ENCODE data around the gene ADO.

ADO gene

DNA sequence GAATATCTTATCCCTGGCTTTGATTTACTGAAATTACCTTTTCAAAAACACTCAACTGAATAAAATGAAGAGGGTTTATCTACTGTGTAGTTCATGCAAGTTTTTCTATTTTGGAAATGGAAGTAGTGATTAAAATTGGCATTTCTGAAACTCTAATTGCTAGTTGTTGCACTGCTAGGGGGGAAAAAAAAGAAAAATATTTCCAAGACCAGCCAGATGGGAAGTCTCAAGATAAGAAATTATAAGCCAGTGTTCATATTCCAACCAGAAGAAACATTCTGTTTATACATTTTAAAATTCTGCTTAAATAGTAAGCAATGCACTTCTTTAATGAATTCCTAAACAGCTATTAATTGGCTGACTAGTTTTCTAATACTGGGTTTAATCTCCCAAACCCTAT lies 9.4 kb upstream of the ADO start:
- DNase-seq: no peak

DNA sequence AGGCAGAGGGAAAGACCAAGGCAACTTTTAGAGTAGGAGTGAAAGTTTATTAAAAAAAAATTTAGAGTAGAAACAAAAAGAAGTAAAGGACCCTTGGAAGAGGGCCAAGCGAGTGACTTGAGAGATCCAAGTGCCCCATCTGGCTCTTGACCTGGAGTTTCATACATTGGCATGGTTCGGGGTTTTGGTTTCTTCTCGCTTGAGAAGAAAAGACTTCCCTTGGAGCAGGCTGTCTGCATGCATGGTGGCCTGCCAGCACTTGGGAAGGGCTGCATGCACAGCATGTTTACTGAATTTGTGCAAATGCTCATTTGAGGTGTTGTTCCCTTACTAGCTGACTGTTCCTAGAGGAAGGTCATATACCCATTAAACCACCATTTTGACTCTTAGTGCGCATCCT lies 8.8 kb upstream of the ADO start:
- DNase-seq: no peak

DNA sequence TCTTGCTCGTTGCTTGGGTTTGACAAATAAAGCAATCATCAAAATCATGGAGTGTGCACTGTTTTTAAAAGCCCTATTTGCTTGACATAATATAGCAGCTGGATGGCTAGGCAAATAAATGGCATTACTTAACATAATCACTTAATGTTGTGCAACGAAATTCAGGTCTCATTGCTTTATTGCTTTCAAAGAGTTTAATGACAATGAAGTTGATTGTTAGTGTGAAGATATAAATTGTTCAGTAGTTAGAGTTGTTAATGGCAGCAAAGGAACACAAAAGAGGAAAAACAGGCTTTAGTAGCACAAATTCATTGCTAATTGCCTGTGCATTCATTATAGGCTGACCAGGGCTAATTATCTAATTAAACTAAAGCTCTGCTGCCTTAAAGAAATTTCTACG lies 7.6 kb upstream of the ADO start:
- DNase-seq: no peak

DNA sequence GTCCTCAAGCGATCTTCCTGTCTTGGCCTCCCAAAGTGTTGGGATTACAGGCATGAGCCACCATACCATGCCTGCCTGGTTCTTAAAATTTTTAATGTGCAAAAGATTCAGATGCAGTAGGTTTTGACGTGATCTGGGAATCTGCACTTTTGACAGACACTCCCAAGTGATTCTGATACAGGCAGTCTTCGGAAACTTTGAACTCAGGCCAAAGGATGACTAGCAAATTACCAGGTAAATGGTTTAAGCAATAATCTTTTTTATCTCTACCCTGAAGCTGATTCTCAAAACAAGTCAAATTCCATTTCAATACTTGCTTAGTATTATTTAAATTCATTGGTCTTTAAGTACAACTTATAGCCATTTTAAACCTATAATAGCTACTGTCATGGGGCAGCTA lies 2.6 kb upstream of the ADO start:
- no peak for DNase-seq

DNA sequence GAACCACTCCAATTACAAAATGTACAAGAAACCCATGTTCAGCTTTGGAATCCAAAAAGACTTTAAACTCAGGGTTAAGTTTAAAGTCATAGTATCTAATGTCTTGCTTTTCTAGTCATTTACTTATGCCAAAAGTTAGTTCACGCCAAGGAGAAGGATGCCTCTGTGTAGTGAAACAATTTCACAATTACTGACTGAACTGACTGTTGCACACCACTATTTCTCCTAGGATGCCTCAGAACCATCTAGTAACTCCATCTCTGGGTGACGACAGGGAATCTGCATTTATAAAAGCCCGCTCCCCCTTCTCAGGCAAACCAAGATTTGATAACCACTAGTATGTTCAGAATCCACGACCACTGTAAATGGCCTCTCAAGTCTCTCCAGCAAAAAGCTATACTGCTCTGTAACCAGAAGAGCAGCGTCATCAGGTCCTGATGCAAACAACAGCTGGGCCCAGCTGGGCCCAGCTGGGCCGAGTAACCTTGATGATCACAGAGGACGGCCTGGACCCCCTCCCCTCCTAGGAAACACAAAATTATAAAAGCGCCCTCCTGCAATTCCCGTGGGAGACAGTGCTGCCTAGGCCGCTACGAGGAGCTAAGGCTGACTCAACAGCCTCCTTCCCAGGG lies 680 bp upstream of the ADO start:
- no peak for DNase-seq

DNA sequence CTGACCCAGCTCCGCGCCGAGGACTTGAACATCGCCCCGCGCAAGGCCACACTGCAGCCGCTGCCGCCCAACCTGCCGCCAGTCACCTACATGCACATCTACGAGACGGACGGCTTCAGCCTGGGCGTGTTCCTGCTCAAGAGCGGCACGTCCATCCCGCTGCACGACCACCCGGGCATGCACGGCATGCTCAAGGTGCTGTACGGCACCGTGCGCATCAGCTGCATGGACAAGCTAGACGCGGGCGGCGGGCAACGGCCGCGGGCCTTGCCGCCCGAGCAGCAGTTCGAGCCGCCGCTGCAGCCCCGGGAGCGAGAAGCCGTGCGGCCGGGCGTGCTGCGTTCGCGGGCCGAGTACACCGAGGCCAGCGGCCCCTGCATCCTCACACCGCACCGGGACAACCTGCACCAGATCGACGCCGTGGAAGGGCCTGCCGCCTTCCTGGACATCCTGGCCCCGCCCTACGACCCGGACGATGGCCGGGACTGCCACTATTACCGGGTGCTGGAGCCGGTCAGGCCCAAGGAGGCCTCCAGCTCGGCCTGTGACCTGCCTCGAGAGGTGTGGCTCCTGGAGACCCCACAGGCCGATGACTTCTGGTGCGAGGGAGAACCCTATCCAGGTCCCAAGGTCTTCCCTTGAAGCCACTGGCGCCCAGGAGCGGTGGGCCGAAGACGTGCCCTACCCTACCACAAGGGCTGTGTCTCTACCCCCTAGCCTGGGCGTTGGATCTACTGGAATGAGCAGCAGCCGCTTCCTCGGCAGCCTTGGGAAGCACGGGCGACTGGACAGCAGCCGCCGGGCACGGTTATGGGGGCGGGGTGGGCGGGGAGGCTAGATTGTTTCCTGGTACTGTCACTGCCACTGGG lies 945 bp downstream of the ADO start:
- DNase-seq: no peak

DNA sequence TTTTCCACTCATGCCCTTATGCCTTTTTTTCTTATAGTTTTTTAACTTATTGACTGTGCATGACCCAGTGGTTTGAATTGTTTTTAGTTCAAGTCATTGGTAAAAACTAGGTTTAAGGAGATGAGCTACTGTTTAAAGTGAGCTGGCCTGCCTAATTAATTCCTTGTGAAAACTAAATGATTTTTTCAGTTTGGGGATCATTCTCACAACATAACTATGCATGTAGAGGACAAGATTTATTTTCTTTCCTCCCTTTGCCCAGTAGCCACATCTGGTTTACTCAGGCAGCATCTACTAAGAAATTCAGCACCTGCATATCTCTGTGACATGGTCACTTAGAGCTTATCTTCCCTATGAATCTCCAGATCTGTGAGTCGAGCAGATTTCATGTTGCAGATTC lies 1.7 kb downstream of the ADO start:
- DNase-seq: peak; percentile 16

DNA sequence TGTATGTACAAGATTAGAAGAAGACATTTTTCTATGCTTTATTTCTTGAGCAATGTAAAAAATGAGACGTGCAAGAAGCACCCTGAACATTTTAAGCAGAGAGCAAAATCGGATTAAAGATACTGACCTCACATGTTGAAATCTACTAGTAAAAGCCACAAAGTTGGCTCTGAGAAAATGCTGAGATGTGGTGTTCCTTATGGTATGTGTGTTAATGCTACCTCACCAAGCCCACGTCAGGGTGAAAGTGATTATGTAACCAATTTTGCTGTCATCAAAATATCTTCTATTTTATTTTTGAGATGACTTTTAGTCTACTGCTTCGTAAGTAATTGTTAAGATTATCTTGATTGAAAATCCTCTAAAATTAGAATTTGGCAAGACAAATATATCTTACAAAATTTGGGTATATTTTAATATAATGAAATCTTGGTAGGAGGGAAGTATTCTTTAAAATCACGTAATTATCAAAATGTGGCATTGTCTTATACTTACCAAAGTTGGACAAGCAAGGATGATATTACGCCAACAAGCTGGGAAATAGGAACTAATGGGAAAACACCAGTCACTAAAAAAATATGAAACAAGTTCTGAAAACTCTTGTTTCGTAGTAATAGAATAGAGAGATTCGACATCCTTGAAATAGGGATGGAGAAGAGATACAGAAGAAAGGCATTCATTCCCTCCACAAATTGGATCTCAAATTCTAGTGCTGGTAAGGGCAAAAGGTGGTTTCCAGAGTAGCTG lies 5.8 kb downstream of the ADO start:
- DNase-seq: no peak

DNA sequence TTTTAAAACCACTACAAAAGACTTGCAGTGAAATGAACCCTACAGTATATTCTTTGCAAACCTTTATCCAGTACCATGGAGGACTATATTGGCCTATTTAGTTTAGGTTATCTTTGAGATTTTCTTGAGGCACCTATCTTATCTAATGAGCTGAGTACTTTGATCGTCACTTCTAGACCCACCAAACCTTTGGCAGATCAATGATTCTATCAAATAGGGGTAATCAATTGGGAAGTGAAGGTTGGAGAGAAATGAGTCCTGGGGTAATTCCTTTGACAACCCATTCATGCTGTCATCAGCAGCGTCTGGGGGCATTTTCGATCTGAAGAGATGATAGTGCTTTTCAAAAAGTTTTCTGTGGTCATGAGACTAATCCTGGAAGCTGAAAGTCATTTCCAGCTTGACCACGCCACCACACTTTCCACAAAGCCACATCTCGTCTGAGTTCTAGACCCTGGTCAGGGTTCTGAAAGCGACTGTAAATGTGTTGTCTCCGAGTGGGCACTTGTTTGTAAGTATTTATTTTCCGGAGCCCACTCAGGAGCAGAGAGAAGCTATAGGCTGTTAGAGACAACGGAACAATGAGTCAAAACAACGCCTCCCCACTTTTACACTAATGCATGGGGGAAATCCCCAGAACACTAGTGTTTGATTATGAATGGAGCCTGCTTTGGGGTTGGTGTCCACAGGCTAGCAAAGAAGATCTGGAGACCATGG lies 6.8 kb downstream of the ADO start:
- DNase-seq: peak; percentile 89

DNA sequence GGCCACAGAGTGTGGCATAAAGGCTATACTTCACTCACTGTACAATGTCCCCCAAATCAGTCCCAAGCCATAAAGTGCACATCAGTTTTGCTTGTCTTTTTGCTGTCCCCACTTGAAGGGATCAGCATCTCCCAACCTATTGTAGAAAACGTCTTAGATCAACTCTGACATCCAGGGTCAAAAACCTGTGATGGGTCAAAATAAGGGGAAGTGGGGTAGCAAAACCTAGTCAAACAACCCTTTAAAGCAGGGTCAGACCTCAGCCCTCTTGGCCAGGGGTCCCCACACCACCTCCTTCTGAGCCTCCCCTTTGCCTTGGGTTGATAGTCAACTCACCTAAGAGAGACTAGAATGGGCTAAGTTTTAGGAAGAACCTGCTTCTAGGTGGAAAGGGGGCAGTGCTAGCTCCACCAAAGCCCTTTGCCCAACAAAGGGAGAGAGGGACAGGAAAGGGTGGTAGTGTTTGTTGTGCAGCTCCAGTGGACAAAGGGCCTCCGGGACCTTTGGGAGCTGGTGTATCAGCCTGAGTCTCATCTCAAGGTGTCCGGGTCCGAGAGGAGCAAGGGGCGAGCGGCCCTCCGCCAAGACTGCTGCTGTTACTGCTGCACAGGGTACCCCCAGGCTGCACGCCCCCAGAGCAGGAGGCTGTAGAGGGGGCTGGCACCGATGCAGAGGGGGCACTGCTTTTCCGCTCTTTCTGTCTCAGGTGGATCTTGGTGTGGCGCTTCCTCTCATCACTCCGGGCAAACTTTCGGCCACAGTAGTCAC lies 8.3 kb downstream of the ADO start:
- no peak for DNase-seq

DNA sequence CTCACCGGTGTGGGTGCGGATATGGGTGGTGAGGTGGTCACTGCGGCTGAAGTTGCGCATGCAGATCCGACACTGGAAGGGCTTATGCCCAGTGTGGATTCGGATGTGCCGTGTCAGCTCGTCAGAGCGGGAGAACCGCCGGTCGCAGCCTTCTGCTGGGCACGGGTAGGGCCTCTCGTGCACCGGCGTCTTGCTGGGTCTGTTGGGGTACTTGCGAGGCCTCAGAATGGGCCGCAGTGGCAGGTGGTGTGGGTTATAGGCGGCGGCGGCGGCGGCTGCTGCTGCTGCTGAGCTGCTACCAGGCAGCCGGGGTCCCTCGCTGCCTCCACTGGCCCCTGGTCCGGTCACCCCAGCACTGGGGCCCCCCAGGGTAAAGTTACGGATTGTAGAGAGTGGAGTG lies 8.9 kb downstream of the ADO start:
- DNase-seq: no peak

DNA sequence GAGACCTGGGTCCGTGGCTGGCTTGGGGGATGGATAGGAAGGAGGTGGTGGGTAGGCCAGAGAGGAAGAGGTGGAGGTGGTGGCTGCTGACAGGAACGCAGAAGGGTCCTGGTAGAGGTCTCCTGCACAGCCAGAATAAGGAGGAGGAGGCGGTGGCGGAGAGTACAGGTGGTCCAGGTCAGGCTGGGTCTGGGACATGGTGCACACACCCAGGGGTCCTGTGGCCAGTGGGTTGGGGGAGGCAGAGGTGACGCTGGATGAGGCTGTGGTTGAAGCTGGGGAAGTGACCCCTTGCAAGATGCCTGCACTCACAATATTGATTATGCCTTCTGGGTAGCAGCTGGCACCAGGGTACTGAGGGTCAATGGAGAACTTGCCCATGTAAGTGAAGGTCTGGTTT lies 9.5 kb downstream of the ADO start:
- DNase-seq: no peak

DNA sequence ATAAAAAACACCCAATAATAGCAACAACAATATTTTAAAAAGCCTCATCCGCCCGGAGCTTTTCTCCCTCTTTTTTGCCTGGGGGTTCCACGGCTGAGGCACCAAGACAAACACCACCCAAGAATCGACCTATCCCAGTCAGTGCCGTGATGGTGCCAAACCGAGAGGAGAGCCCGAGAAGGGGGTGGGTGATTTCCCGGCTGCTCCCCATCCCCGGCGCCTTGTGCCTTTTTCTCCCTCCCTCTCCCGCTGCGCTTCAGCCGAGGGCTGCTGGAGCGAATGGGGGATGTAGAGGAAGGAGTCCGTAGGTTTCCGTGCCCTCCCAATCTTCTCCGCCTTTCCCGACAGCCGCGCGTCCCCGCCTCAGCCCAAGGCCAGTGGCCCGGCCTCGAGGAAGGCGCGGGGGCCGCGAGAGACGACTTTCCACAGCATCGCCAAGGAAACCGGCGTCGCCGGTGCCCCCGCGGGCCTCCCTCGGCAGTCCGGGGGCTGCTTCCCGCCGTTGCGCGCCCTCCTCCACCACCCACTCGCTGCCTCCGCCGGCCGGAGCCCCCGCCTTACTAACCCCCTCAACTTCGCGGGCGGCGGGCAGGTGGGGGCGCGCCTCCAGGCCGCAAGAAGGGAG lies 10.3 kb downstream of the ADO start:
- no peak for DNase-seq

DNA sequence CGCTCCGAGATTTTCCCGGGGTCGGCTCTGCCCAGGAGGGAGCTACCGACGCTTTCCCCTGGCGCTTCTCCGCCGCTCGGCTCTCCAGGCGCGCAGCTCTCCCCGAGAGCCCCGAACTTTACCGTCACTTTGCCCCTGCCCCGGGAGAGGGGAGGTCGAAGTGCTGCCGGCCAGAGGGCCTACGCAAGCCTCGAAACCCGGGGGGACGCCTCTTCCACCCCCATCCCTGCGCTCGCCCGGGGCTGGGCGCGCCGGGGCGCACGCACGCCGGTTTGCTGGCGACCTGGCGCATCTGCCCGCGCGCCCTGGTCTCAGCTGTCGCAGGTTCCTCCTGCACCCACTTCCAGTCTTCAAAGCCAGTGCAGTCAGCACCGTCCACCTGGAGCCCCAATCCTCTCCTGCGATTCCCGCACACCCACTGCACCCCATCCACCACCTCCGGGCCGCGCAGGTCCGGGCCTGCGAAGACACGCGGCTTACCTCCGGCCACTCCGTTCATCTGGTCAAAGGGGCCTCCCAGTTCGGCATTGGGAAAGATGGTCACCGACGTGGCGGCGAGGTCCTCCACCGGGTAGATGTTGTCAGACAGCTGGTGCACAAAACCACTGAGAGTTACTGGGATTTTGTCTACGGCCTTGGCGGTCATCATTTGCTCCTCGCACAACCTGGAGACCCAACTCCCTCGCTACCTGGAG lies 11.0 kb downstream of the ADO start:
- DNase-seq: peak; percentile 15

DNA sequence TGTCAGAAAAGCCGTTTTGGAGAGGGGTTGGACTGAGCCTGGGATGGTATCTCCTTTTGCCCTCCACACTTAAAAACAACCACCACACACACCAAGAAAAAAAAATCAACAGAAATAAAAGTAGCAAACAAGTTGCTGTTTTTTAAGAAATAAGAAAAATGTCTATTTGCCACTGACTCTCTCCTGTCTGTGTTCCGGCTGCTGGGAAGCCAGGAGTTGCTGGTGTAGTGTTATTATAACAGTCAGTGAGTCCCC lies 11.5 kb downstream of the ADO start:
- DNase-seq: no peak

DNA sequence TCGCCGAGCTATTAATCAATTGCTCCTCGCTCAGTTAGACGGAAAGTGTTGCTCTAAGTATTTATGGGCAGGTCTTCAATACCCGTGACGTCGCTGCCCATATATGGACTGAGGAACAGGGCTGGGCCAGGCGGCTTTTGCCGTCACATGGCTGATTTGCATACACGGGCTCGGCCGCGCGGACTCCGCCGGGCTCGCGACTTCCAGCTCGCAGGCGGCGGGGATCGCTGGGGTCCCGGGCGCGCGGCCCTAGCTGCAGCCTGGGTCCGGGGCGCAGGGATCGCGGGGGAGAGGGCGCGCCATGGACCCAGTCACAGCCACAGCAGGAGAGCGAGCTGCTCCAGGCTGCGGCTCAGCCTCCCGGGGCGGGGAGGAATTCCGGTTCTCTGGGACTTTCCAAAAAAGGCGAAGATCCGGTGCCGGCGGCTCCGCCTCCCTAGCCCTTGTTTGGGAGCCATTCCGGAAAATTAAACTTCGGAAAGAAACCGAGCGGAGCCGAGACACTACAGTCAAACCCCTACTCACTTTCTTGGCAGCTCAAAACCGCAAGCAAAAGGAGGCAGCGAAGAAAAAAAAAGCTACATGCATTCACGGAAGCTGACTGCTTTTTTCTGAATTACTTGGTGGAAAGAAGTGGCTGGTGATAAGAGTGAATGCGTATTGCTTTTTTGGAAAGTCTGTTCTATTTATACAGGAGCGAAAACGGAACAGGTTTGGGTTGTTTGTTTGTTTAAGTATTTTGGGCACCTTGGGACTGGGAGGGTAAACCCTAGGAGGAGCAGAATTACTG lies 12.0 kb downstream of the ADO start, which contains the start of gene EGR2:
TSS of gene EGR2 (minus strand) at position 36 of the 790 bp plus-strand sequence. CDS start 337 bp downstream, outside the sequence.
- peak; percentile 98 for DNase-seq

DNA sequence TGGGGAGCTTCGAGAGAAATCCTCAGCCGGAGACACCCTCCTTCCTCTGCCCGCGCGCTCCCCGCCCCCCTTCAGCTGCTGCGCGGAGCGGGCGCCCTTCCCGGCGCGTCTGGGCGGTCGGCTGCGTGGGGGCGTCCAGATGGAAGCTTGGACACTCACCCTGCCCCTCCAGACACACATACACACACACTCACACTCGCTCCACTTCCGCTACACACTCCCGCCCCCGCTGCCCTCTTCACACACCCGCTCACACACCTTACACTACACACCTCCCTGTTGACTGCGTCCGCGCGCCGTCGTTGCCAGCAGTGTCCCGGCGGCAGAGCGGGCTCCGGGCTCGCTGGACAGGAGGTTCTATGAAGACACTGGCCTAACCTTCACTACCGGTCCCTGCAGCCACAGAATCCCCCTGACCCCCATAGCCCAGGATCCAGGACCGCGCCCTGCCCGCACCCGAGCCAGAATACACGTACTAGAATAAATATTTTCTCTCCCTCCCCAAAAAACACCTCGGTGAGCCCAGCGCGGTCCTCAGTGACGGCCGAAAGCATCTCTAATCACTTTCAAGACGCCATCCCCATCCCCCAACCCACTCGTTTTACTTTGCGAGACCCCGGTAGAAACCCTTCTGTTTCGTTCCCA lies 12.7 kb downstream of the ADO start:
- no peak for DNase-seq

DNA sequence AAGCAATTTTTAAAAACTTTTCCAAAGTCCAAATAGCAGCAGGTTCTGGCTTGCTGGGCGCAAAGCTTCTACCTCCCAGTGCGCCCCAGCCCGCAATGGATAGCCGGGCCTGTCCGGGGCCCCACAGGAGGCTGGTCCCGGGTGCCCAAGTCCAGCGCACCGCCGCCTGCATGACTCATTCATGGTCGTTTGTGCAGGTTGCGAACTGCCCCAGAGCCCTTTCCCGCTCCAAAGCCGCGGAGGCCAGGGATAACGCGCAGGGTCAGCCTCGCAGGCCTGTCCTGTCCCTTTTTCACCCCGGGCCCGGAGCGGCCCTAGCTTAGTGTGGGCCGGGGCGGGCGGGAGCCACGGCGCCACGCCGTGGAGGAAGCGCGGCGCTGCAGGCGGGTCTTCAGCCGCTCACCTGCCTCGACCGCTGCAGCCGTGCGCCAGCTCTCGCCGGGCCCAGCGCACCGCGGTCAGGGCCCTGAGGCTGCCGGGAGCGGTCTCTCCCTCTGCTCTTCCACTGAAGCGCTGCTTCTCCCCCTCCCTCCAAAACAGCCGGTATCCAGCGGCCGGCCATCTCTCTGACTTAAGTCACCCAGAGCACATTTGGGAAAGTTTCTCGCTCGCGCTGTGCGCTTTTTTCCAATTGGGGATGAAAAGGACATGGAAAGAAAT lies 13.4 kb downstream of the ADO start:
- DNase-seq: peak; percentile 75

DNA sequence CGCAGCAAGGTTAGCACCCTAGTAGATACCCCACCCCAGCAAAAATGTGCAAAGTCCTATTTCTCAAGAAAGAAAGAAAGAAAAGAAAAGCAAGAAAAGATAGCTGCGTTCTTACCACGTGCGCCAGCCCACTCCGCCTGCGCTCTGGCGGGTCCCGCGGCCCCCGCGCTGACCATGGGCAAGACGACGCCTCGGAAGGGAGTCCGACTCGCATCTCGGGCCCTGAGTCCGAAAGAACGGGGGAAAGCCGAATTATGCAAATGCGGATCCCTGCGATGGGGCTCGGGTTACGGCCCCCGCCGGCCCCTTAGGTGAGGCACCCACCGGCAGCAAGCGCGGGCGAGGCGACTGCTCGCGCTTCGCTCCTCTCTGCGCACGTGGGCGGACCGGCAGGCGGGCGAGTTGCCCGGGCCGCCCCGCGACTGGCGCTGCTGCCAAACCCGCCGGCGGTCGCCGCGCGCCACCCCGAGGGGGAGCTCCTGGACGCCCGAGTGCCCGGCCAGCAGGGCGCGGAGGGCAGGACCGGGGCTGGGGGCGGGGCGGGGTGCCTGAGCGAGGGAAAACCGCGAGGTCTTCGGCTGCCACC lies 14.0 kb downstream of the ADO start:
- DNase-seq: peak; percentile 48

Data from activated CD4-positive, alpha-beta T cell treated with anti-CD3 and anti-CD28 coated beads, Interleukin-10, Interleukin-2, amounts not matched to agents 100 ng/mL and 50 ng/mL, durations not matched to agents 16 hours and 8 hours (primary cell).